ENCODE data around the gene ERP29. TPM values are rescaled to one million over a fixed set of nuclear protein-coding genes. Genes with fewer than 3 reads are reported as not detected.

ERP29 gene
- polyA plus RNA-seq, 1 donor (not counting 4 experiments of a cell fraction or from before 2014, with no cell fraction given): 89.4 TPM

DNA sequence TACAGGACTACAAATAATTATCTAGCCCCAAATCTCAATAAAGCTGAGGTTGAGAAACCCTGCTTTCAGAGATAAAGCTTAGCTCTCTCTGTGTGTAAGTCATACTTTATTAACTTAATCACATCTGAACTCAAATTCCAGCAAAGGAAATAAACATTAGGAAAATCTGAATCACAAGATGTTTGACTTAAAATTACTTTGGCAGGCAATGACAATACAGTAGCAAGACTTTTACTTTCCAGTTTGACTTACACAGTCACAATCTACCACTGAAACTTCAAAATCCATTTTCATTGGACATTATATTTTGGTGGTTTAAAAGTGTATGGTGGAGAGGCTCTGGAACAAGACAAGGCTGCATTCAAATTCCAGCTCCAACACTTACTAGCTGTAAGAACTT, 11.7 kb upstream of the ERP29 start:
- no peak overlapping the region for H3K9ac ChIP-seq (ENCODE audit: control insufficient read depth, extremely low read depth, insufficient read depth, low read length)
- FAIRE-seq (no peak), DNase-seq (ENCODE audit: low read depth, low spot score) (no peak)
- H3K79me2 ChIP-seq (ENCODE audit: control insufficient read depth, insufficient read depth, low read length): no peaks in the 10 kb centered on the region
- dilution Hi-C loops (cut with MboI; ENCODE audit: extremely low pct_ligation_motif_present, low sequenced_read_pairs): no loop called here
- H3K27ac ChIP-seq (ENCODE audit: control insufficient read depth, insufficient read depth, low read length): no peak overlapping the region
- no peaks in the 10 kb centered on the region for H3K9me3 ChIP-seq (ENCODE audit: control insufficient read depth, low read depth, low read length)
- H3K4me2 ChIP-seq (ENCODE audit: control insufficient read depth, extremely low read depth, insufficient read depth, low read depth, low read length): no peak overlapping the region
- H3K9me1 ChIP-seq (ENCODE audit: control insufficient read depth, extremely low read depth, insufficient read depth, low read length): no peaks in the 10 kb centered on the region
- H3K4me1 ChIP-seq (ENCODE audit: control insufficient read depth, extremely low read depth, insufficient read depth, low read length): peaks cover 8% of the 10 kb centered on the region
- no peak for TF ChIP-seq EZH2 (IDR thresholded peaks at IDR 0.05; ENCODE audit: low read length)
- TF ChIP-seq, protein P1, sequence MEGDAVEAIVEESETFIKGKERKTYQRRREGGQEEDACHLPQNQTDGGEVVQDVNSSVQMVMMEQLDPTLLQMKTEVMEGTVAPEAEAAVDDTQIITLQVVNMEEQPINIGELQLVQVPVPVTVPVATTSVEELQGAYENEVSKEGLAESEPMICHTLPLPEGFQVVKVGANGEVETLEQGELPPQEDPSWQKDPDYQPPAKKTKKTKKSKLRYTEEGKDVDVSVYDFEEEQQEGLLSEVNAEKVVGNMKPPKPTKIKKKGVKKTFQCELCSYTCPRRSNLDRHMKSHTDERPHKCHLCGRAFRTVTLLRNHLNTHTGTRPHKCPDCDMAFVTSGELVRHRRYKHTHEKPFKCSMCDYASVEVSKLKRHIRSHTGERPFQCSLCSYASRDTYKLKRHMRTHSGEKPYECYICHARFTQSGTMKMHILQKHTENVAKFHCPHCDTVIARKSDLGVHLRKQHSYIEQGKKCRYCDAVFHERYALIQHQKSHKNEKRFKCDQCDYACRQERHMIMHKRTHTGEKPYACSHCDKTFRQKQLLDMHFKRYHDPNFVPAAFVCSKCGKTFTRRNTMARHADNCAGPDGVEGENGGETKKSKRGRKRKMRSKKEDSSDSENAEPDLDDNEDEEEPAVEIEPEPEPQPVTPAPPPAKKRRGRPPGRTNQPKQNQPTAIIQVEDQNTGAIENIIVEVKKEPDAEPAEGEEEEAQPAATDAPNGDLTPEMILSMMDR (optimal IDR thresholded peaks at IDR 0.05 in 1 of 3, IDR thresholded peaks at IDR 0.05 in 1 of 3, conservative IDR thresholded peaks at IDR 0.05 in 1 of 3; ENCODE audit: extremely low read depth in 1 of 3, insufficient read depth in 2 of 3, low read length in 3 of 3): no peak
- no peaks in the 10 kb centered on the region for H3K36me3 ChIP-seq (ENCODE audit: control insufficient read depth in 2 of 2, extremely low read depth in 1 of 2, insufficient read depth in 2 of 2, low read length in 2 of 2)
- H4K20me1 ChIP-seq (ENCODE audit: control insufficient read depth, extremely low read depth, insufficient read depth, low read length): no peaks in the 10 kb centered on the region
- H3K27me3 ChIP-seq (ENCODE audit: control insufficient read depth, extremely low read depth, insufficient read depth, low read length): no peaks in the 10 kb centered on the region
- no peak overlapping the region for H2AFZ ChIP-seq (ENCODE audit: control insufficient read depth, low read length)
- no peak overlapping the region for H3K4me3 ChIP-seq (ENCODE audit: control insufficient read depth in 2 of 3, extremely low read depth in 1 of 3, insufficient read depth in 2 of 3, low read depth in 1 of 3, low read length in 3 of 3)

DNA sequence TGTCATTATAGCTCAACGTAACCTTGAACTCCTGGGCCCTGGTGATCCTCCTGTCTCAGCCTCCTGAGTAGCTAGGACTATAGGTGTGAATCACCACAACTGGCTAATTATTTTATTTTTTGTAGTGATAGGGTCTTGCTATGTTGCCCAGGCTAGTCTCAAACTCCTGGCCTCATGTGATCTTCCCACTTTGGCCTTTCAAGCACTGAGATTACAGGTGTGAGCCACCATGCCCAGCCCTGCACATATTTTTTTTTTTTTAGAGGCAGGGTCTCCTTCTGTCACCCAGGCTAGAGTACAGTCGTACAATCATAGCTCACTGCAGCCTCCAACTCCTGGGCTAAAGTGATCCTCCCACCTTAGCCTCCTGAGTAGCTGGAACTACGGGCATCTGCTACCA, 9.2 kb upstream of the ERP29 start:
- Histone ChIP-seq H3K27ac (ENCODE audit: control insufficient read depth, insufficient read depth, low read length) (no peak overlapping the region), H3K36me3 (ENCODE audit: control insufficient read depth in 2 of 2, extremely low read depth in 1 of 2, insufficient read depth in 2 of 2, low read length in 2 of 2) (no peaks in the 10 kb centered on the region), H2AFZ (ENCODE audit: control insufficient read depth, low read length) (no peak overlapping the region), H3K27me3 (ENCODE audit: control insufficient read depth, extremely low read depth, insufficient read depth, low read length) (no peaks in the 10 kb centered on the region), H3K79me2 (ENCODE audit: control insufficient read depth, insufficient read depth, low read length) (no peaks in the 10 kb centered on the region), H3K4me3 (ENCODE audit: control insufficient read depth in 2 of 3, extremely low read depth in 1 of 3, insufficient read depth in 2 of 3, low read depth in 1 of 3, low read length in 3 of 3) (no peak overlapping the region), H3K4me2 (ENCODE audit: control insufficient read depth, extremely low read depth, insufficient read depth, low read depth, low read length) (no peak overlapping the region), H3K9me3 (ENCODE audit: control insufficient read depth, low read depth, low read length) (no peaks in the 10 kb centered on the region), H3K4me1 (ENCODE audit: control insufficient read depth, extremely low read depth, insufficient read depth, low read length) (peaks cover 11% of the 10 kb centered on the region), H3K9me1 (ENCODE audit: control insufficient read depth, extremely low read depth, insufficient read depth, low read length) (no peaks in the 10 kb centered on the region), H3K9ac (ENCODE audit: control insufficient read depth, extremely low read depth, insufficient read depth, low read length) (no peak overlapping the region), H4K20me1 (ENCODE audit: control insufficient read depth, extremely low read depth, insufficient read depth, low read length) (no peaks in the 10 kb centered on the region)
- FAIRE-seq: no peak
- no peak for DNase-seq (ENCODE audit: low read depth, low spot score)
- no peak for TF ChIP-seq EZH2 (IDR thresholded peaks at IDR 0.05; ENCODE audit: low read length)
- TF ChIP-seq, protein P1 (optimal IDR thresholded peaks at IDR 0.05 in 1 of 3, IDR thresholded peaks at IDR 0.05 in 1 of 3, conservative IDR thresholded peaks at IDR 0.05 in 1 of 3; ENCODE audit: extremely low read depth in 1 of 3, insufficient read depth in 2 of 3, low read length in 3 of 3): no peak
- dilution Hi-C loops (cut with MboI; ENCODE audit: extremely low pct_ligation_motif_present, low sequenced_read_pairs): no loop called here
